Middle frontal gyrus (tissue), 1 donor: ENCODE measurements around the gene HMCN1.

Experiments
- DNase-seq: peaks from one replicate; pipeline ENCODE4 v3.0.0-alpha.2; 2015; ENCODE audit warnings: low spot score; ENCODE audit errors: extremely low spot score

HMCN1 gene

GRCh38 chr1:185733818-185734735 lies at the start of gene HMCN1:
Gene HMCN1, plus strand, starts transcription at chr1:185734391. Its CDS starts 389 bp downstream, at chr1:185734780.
- no peak for DNase-seq

GRCh38 chr1:185686821-185687778 lies 47.1 kb upstream of the HMCN1 start:
- DNase-seq, result no peak

- no peak for DNase-seq
Observed at GRCh38 chr1:185690527-185690926, 43.7 kb upstream of the HMCN1 start.

GRCh38 chr1:185693654-185694053 lies 40.5 kb upstream of the HMCN1 start:
- DNase-seq, result no peak

GRCh38 chr1:185694081-185694480 lies 40.1 kb upstream of the HMCN1 start:
- DNase-seq, result no peak

GRCh38 chr1:185695299-185695698 lies 38.9 kb upstream of the HMCN1 start:
- no peak for DNase-seq

- no peak for DNase-seq
Observed at GRCh38 chr1:185696422-185697150, 37.6 kb upstream of the HMCN1 start.

GRCh38 chr1:185699874-185700273 lies 34.3 kb upstream of the HMCN1 start:
- DNase-seq, result no peak

- no peak for DNase-seq
Observed at GRCh38 chr1:185701650-185702049, 32.5 kb upstream of the HMCN1 start.

- no peak for DNase-seq
Observed at GRCh38 chr1:185704181-185704580, 30.0 kb upstream of the HMCN1 start.

GRCh38 chr1:185716095-185716494 lies 18.1 kb upstream of the HMCN1 start:
- DNase-seq, result no peak

- no peak for DNase-seq
Observed at GRCh38 chr1:185719021-185719420, 15.2 kb upstream of the HMCN1 start.

- peak; percentile 10 for DNase-seq
Observed at GRCh38 chr1:185720633-185721272, 13.4 kb upstream of the HMCN1 start.

- DNase-seq, result no peak
Observed at GRCh38 chr1:185721553-185721952, 12.6 kb upstream of the HMCN1 start.

GRCh38 chr1:185722098-185722497 lies 12.1 kb upstream of the HMCN1 start:
- no peak for DNase-seq

- no peak for DNase-seq
Observed at GRCh38 chr1:185727726-185728125, 6.5 kb upstream of the HMCN1 start.

- no peak for DNase-seq
Observed at GRCh38 chr1:185731446-185731845, 2.7 kb upstream of the HMCN1 start.

GRCh38 chr1:185732951-185733350 lies 1.2 kb upstream of the HMCN1 start:
- no peak for DNase-seq

- no peak for DNase-seq
Observed at GRCh38 chr1:185734929-185735700, 924 bp downstream of the HMCN1 start.

- DNase-seq, result no peak
Observed at GRCh38 chr1:185735701-185736064, 1.5 kb downstream of the HMCN1 start.
